Loucy (cell line): ENCODE measurements around the gene TAS2R40.

Source experiments
- EZH2phosphoT487 ChIP-seq: fragments of 200-600 bp; IDR thresholded peaks from 2 replicates; pipeline ENCODE4 v1.6.1; 2018; ENCODE audit warnings: antibody characterized with exemption, mild to moderate bottlenecking, moderate library complexity, borderline replicate concordance
- TF ChIP-seq, protein P1 (sequence below): fragments of 200-600 bp; sonication (generic); conservative IDR thresholded peaks from 2 replicates; pipeline ENCODE4 v1.5.1; 2014; ENCODE audit warnings: mild to moderate bottlenecking, antibody characterized with exemption, low read length

DNA sequence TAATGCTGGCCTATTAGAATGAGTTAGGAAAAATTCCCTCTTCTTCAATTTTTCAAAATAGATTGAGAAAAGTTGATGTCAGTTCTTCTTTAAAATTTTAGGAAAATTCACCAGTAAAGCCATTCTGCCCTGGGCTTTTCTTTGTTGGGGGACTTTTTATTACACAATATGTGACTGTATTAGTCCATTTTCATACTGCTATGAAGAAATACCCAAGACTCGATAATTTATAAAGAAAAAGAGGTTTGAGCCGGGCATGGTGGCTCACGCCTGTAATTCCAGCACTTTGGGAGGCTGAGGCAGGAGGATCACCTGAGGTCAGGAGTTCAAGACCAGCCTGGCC, 12.7 kb downstream of the TAS2R40 start:
- TF ChIP-seq, protein P1, sequence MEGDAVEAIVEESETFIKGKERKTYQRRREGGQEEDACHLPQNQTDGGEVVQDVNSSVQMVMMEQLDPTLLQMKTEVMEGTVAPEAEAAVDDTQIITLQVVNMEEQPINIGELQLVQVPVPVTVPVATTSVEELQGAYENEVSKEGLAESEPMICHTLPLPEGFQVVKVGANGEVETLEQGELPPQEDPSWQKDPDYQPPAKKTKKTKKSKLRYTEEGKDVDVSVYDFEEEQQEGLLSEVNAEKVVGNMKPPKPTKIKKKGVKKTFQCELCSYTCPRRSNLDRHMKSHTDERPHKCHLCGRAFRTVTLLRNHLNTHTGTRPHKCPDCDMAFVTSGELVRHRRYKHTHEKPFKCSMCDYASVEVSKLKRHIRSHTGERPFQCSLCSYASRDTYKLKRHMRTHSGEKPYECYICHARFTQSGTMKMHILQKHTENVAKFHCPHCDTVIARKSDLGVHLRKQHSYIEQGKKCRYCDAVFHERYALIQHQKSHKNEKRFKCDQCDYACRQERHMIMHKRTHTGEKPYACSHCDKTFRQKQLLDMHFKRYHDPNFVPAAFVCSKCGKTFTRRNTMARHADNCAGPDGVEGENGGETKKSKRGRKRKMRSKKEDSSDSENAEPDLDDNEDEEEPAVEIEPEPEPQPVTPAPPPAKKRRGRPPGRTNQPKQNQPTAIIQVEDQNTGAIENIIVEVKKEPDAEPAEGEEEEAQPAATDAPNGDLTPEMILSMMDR, result no peak
- no peak for TF ChIP-seq EZH2phosphoT487
